ENCODE data around the gene RNF31. TPM values are rescaled to one million over a fixed set of nuclear protein-coding genes. Genes with fewer than 3 reads are reported as not detected.
A peak's percentile ranks its signal among the peaks of the same experiment; 100 is the strongest.

RNF31 gene
- total and polyA plus RNA-seq, 2 of the 13 experiments (the other 11 are each of a cell fraction or from before 2014, with no cell fraction given): 48.2 to 86.8 TPM

DNA sequence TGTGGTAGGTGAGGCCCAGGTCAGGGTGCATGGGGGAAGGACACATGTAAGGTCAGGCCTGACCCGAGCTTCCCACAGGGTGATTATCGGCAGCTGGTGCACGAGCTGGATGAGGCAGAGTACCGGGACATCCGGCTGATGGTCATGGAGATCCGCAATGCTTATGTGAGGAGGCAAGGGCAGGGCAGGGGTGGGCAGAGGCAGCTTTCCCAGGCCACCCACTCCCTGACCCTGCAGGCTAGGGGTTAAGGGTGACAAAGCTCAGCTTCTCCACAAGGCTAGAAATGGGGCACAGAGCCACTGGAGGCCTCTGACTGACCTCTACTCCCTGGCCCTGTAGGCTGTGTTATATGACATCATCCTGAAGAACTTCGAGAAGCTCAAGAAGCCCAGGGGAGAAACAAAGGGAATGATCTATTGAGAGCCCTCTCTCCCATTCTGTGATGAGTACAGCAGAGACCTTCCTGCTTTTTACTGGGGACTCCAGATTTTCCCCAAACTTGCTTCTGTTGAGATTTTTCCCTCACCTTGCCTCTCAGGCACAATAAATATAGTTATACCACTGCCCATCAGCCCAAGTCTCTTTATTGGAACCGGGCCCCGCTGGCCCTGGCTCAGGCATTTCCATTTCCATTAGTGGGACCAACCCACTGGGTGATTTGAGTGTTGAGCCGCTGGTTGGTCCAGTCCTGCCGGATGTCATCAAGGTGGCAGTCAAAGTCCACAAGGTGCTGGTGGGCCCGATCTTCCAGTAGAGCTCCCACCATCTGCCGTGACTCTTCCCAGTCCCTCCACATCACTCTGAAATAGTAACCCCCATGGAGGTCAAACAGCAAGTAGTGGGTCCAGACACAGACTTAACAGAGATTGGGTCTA is 8.7 kb upstream of the RNF31 start (continued):
- TF ChIP-seq, protein P1, sequence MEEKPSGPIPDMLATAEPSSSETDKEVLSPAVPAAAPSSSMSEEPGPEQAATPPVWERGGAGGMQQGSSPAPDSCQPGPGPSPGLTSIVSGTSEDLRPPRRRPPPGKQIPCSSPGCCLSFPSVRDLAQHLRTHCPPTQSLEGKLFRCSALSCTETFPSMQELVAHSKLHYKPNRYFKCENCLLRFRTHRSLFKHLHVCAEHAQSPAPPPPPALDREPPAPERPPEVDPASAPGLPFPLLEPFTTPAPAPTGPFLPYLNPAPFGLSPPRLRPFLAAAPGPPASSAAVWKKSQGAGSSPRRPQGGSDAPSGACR (CRISPR knock-in tag; IDR thresholded peaks at IDR 0.05): no peak
- no peak for TF ChIP-seq MLLT10 (CRISPR knock-in tag; IDR thresholded peaks at IDR 0.05)
- TF ChIP-seq ZNF781 (CRISPR knock-in tag; IDR thresholded peaks at IDR 0.05; ENCODE audit: borderline replicate concordance, not compliant biosample characterization): no peak
- TF ChIP-seq HMGA1 (CRISPR knock-in tag; conservative IDR thresholded peaks at IDR 0.05): no peak
- TF ChIP-seq YEATS2 (CRISPR knock-in tag; IDR thresholded peaks at IDR 0.05; ENCODE audit: borderline replicate concordance): no peak
- no peak; the same call in 1 of the 2 replicates for TF ChIP-seq ZNF792 (CRISPR knock-in tag; IDR thresholded peaks at IDR 0.05)
- no peak for TF ChIP-seq ZSCAN12 (CRISPR knock-in tag; IDR thresholded peaks at IDR 0.05)
- no peak for TF ChIP-seq ZNF75D (CRISPR knock-in tag; IDR thresholded peaks at IDR 0.05; ENCODE audit: borderline replicate concordance)
- TF ChIP-seq ZNF484 (CRISPR knock-in tag; IDR thresholded peaks at IDR 0.05; ENCODE audit: borderline replicate concordance, low read depth): no peak
- TF ChIP-seq NFIC (IDR thresholded peaks at IDR 0.05; ENCODE audit: low read length): no peak
- TF ChIP-seq ZC3H4 (CRISPR knock-in tag; IDR thresholded peaks at IDR 0.05; ENCODE audit: borderline replicate concordance): no peak
- TF ChIP-seq, protein P2, sequence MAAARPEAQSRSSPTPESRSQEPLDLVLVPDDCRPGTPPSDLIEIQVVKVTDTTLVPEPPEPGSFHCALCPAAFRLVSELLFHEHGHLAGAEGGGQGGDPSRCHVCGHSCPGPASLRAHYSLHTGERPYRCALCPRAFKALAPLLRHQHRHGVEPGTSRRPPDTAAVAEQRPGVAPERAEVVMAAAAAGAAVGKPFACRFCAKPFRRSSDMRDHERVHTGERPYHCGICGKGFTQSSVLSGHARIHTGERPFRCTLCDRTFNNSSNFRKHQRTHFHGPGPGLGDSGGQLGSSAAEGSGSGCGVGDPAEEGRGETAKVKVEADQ (CRISPR knock-in tag; IDR thresholded peaks at IDR 0.05; ENCODE audit: borderline replicate concordance): 0 out of 2 replicates have a peak, but pooled peaks have one; percentile 8
- no peak for TF ChIP-seq ZNF879 (CRISPR knock-in tag; IDR thresholded peaks at IDR 0.05)
- TF ChIP-seq POLR2AphosphoS2 (IDR thresholded peaks at IDR 0.05; ENCODE audit: low read depth, low read length): no peak
- TF ChIP-seq, protein P3, sequence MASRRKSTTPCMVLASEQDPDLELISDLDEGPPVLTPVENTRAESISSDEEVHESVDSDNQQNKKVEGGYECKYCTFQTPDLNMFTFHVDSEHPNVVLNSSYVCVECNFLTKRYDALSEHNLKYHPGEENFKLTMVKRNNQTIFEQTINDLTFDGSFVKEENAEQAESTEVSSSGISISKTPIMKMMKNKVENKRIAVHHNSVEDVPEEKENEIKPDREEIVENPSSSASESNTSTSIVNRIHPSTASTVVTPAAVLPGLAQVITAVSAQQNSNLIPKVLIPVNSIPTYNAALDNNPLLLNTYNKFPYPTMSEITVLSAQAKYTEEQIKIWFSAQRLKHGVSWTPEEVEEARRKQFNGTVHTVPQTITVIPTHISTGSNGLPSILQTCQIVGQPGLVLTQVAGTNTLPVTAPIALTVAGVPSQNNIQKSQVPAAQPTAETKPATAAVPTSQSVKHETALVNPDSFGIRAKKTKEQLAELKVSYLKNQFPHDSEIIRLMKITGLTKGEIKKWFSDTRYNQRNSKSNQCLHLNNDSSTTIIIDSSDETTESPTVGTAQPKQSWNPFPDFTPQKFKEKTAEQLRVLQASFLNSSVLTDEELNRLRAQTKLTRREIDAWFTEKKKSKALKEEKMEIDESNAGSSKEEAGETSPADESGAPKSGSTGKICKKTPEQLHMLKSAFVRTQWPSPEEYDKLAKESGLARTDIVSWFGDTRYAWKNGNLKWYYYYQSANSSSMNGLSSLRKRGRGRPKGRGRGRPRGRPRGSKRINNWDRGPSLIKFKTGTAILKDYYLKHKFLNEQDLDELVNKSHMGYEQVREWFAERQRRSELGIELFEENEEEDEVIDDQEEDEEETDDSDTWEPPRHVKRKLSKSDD (CRISPR knock-in tag; IDR thresholded peaks at IDR 0.05; ENCODE audit: low read depth): no peak
- TF ChIP-seq ZFX (CRISPR knock-in tag; IDR thresholded peaks at IDR 0.05; ENCODE audit: low read depth): peak; percentile 64; the same call in 1 of the 2 replicates
- peak; percentile 30 for TF ChIP-seq PHF5A (CRISPR knock-in tag; IDR thresholded peaks at IDR 0.05; ENCODE audit: low read depth, unreplicated experiment)
- no peak for TF ChIP-seq ZSCAN30 (CRISPR knock-in tag; IDR thresholded peaks at IDR 0.05)
- TF ChIP-seq, protein P4, sequence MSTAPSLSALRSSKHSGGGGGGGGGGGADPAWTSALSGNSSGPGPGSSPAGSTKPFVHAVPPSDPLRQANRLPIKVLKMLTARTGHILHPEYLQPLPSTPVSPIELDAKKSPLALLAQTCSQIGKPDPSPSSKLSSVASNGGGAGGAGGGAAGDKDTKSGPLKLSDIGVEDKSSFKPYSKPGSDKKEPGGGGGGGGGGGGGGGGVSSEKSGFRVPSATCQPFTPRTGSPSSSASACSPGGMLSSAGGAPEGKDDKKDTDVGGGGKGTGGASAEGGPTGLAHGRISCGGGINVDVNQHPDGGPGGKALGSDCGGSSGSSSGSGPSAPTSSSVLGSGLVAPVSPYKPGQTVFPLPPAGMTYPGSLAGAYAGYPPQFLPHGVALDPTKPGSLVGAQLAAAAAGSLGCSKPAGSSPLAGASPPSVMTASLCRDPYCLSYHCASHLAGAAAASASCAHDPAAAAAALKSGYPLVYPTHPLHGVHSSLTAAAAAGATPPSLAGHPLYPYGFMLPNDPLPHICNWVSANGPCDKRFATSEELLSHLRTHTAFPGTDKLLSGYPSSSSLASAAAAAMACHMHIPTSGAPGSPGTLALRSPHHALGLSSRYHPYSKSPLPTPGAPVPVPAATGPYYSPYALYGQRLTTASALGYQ (CRISPR knock-in tag; IDR thresholded peaks at IDR 0.05): no peak
- no peak for TF ChIP-seq TCF7L2 (IDR thresholded peaks at IDR 0.05; ENCODE audit: low read depth, low read length)
- TF ChIP-seq ZNF703 (CRISPR knock-in tag; IDR thresholded peaks at IDR 0.05; ENCODE audit: borderline replicate concordance): no peak
- TF ChIP-seq, protein P5, sequence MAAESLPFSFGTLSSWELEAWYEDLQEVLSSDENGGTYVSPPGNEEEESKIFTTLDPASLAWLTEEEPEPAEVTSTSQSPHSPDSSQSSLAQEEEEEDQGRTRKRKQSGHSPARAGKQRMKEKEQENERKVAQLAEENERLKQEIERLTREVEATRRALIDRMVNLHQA (CRISPR knock-in tag; IDR thresholded peaks at IDR 0.05): no peak

Data from HepG2 (cell line).